Measurements from ENCODE around the gene TAS2R60.

Gene TAS2R60

DNA sequence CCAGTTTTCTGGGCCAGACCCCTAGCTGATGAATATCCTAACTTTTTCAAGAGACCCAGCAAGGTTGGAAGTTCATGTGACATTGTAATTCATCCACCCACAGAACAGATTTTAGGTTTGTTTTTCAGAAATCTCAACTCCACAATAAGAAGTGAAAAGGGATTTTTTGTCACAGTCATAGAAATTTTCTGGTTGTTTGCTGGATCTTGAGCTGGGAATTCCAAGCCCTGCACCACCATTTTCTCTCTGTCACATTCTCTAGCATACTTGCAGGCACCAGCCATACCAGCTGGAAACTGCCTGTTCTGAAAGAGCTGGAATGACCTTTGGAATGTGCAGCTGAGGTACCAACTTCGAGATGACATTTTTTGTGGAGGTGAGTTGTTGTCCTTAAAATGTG, 8.5 kb downstream of the TAS2R60 start:
- Histone ChIP-seq H3K27ac (no peak overlapping the region), H3K36me3 (replicated peaks) (no peaks in the 10 kb centered on the region), H3K27me3 (replicated peaks) (no peaks in the 10 kb centered on the region), H3K4me3 (ENCODE audit: low read depth, low read length) (no peak overlapping the region)
- TF ChIP-seq CTCF (IDR thresholded peaks at IDR 0.05; ENCODE audit: low read depth, low read length, missing control alignments), result no peak
- DNase-seq, result no peak
- in situ Hi-C loops (cut with HindIII; ENCODE audit: low pct_ligation_motif_present, low sequenced_read_pairs), result no loop called here

- no peak for DNase-seq
- Histone ChIP-seq H3K36me3 (replicated peaks) (no peaks in the 10 kb centered on the region), H3K27me3 (replicated peaks) (no peaks in the 10 kb centered on the region), H3K27ac (no peak overlapping the region), H3K4me3 (ENCODE audit: low read depth, low read length) (no peak overlapping the region)
- in situ Hi-C loops (cut with HindIII; ENCODE audit: low pct_ligation_motif_present, low sequenced_read_pairs), result no loop called here
- TF ChIP-seq CTCF (IDR thresholded peaks at IDR 0.05; ENCODE audit: low read depth, low read length, missing control alignments), result no peak
Observed at GRCh38 chr7:143452495-143452894, 9.2 kb downstream of the TAS2R60 start.

DNA sequence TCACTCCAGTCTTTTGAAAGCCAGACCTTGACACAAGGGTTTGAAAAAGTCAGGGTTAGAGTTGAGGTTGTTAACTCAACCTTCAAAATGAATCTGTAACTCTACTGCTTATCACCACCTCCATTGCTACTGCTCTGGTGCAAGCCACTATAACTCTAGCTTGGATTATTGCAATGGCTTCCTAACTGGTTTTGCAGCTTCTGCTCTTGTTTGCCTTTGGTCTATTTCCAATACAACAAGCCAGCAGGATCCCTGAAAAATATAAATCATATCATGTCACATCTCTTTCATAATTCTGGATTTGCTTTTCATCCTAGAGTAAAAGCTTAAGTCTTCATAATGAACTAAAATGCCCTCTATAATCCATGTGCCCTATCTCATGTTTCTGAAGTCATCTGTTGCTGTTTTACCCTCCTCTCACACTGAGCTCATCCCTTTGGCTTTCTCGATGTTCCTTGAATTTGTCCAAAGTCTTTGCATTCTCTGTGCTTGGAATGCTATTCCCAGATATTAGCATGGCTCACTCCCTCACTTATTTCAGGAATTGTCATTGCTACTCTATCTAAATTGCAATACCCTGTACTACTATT, 10.9 kb downstream of the TAS2R60 start:
- no peak for TF ChIP-seq CTCF (IDR thresholded peaks at IDR 0.05; ENCODE audit: low read depth, low read length, missing control alignments)
- no peak for DNase-seq
- H3K27ac ChIP-seq, result no peak overlapping the region

DNA sequence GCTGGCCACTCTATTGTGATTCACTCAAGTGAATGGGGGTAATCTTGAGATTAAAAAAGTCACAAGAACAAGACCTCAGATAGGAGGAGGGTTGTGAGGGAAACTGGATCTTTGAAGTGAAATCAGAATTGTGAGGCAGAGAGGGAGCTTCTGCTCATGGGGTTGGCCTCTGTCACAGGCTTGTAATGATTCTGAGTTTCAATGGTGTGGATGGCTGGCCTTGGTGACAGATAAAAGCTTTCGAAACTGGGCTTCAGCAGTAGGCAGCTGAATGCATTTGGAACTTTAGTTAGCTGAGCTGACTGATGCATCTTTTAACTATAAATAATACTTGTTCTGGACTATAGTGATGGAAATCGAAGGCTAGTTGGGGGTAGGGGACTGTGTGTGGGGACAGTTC, 12.2 kb downstream of the TAS2R60 start:
- no peaks in the 10 kb centered on the region for H3K27me3 ChIP-seq (replicated peaks)
- H3K27ac ChIP-seq, result no peak overlapping the region
- no peak overlapping the region for H3K4me3 ChIP-seq (ENCODE audit: low read depth, low read length)
- H3K36me3 ChIP-seq (replicated peaks), result no peaks in the 10 kb centered on the region
- no peak for DNase-seq
- in situ Hi-C loops (cut with HindIII; ENCODE audit: low pct_ligation_motif_present, low sequenced_read_pairs), result no loop called here
- no peak for TF ChIP-seq CTCF (IDR thresholded peaks at IDR 0.05; ENCODE audit: low read depth, low read length, missing control alignments)

More for the DNA sequence above, 10.9 kb downstream of the TAS2R60 start:
- in situ Hi-C loops (cut with HindIII; ENCODE audit: low pct_ligation_motif_present, low sequenced_read_pairs), result no loop called here
- Histone ChIP-seq H3K36me3 (replicated peaks) (no peaks in the 10 kb centered on the region), H3K27me3 (replicated peaks) (no peaks in the 10 kb centered on the region), H3K4me3 (ENCODE audit: low read depth, low read length) (no peak overlapping the region)

GRCh38 chr7:143455942-143456341, 12.7 kb downstream of the TAS2R60 start:
- no peak for TF ChIP-seq CTCF (IDR thresholded peaks at IDR 0.05; ENCODE audit: low read depth, low read length, missing control alignments)
- Histone ChIP-seq H3K27me3 (replicated peaks) (no peaks in the 10 kb centered on the region), H3K36me3 (replicated peaks) (no peaks in the 10 kb centered on the region), H3K4me3 (ENCODE audit: low read depth, low read length) (no peak overlapping the region), H3K27ac (no peak overlapping the region)
- DNase-seq, result no peak
- in situ Hi-C loops (cut with HindIII; ENCODE audit: low pct_ligation_motif_present, low sequenced_read_pairs), result no loop called here

Data from brain microvascular endothelial cell (primary cell).